ENCODE data around the gene PDE4D. TPM values are rescaled to one million over a fixed set of nuclear protein-coding genes. Genes with fewer than 3 reads are reported as not detected.

The PDE4D gene
- total and polyA plus RNA-seq, 10 of the 15 experiments (the other 5 are each of a cell fraction or from before 2014, with no cell fraction given) = 0.87 to 4.1 (median 2.2) TPM

DNA sequence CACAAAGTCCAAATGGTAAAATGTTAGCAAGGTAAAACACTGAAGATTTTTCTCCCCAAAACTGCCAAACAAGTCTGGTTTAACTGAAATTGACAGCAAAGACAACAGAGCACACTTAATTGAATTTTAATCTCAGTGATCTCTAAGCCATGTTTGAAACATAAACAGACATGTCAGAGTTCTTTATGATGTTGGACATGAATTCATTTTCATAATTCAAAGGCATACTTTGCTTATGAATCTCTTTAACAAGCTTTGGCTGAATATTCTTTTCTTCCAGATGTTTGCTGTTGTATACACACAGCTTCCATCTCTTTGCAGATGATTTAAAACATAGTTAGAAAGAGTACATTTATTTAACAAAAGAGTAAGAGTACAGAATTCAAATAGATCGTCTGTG lies 801.6 kb downstream of the PDE4D start:
- Histone ChIP-seq H3K4me1 (ENCODE audit: control insufficient read depth, insufficient read depth, low read length) (no peaks in the 10 kb centered on the region), H3K27me3 (replicated peaks in 1 of 2; ENCODE audit: control insufficient read depth in 2 of 2, insufficient read depth in 2 of 2, low read length in 1 of 2) (no peaks in the 10 kb centered on the region), H3K4me3 (no peak overlapping the region), H3K4me2 (ENCODE audit: control insufficient read depth, insufficient read depth) (no peak overlapping the region), H3K36me3 (ENCODE audit: control insufficient read depth in 2 of 2, insufficient read depth in 2 of 2, low read length in 1 of 2) (no peaks in the 10 kb centered on the region), H3K9me3 (replicated peaks; ENCODE audit: control insufficient read depth, insufficient read depth, low read length) (no peaks in the 10 kb centered on the region), H3K9ac (ENCODE audit: control insufficient read depth, insufficient read depth, low read length) (no peak overlapping the region), H4K20me1 (ENCODE audit: control insufficient read depth, insufficient read depth) (no peaks in the 10 kb centered on the region), H2AFZ (ENCODE audit: control insufficient read depth, low read depth, low read length) (no peak overlapping the region), H3K79me2 (ENCODE audit: control insufficient read depth, insufficient read depth, low read length) (no peaks in the 10 kb centered on the region), H3K27ac (ENCODE audit: control insufficient read depth, insufficient read depth) (no peak overlapping the region)
- SMC1A ChIA-PET (ENCODE audit: uncharacterized antibody, unreplicated experiment) = no interaction called here
- CTCF ChIA-PET = interaction anchor here (0.6 kb wide), 1 partner anchor 1215 kb away, joined by 3 read pairs; no protein-coding TSS in a partner anchor
- POLR2A ChIA-PET = no interaction called here
- no TSS peak for BruUV-seq (replicated peaks)
- in situ Hi-C loops (cut with MboI) = no loop called here
- intact Hi-C loops (cut with micrococcal nuclease; ENCODE audit: unreplicated experiment) = no loop called here
- ATAC-seq = no peak
- TF ChIP-seq, protein P1, sequence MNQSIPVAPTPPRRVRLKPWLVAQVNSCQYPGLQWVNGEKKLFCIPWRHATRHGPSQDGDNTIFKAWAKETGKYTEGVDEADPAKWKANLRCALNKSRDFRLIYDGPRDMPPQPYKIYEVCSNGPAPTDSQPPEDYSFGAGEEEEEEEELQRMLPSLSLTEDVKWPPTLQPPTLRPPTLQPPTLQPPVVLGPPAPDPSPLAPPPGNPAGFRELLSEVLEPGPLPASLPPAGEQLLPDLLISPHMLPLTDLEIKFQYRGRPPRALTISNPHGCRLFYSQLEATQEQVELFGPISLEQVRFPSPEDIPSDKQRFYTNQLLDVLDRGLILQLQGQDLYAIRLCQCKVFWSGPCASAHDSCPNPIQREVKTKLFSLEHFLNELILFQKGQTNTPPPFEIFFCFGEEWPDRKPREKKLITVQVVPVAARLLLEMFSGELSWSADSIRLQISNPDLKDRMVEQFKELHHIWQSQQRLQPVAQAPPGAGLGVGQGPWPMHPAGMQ (IDR thresholded peaks at IDR 0.05; ENCODE audit: borderline replicate concordance) = no peak
- TF ChIP-seq ZNF217 (IDR thresholded peaks at IDR 0.05) = no peak
- TF ChIP-seq, protein P2, sequence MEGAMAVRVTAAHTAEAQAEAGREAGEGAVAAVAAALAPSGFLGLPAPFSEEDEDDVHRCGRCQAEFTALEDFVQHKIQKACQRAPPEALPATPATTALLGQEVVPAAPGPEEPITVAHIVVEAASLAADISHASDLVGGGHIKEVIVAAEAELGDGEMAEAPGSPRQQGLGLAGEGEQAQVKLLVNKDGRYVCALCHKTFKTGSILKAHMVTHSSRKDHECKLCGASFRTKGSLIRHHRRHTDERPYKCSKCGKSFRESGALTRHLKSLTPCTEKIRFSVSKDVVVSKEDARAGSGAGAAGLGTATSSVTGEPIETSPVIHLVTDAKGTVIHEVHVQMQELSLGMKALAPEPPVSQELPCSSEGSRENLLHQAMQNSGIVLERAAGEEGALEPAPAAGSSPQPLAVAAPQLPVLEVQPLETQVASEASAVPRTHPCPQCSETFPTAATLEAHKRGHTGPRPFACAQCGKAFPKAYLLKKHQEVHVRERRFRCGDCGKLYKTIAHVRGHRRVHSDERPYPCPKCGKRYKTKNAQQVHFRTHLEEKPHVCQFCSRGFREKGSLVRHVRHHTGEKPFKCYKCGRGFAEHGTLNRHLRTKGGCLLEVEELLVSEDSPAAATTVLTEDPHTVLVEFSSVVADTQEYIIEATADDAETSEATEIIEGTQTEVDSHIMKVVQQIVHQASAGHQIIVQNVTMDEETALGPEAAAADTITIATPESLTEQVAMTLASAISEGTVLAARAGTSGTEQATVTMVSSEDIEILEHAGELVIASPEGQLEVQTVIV (IDR thresholded peaks at IDR 0.05; ENCODE audit: borderline replicate concordance, partially characterized antibody) = no peak
- no peak for TF ChIP-seq JUND (IDR thresholded peaks at IDR 0.05; ENCODE audit: low read depth, low read length)
- no peak for TF ChIP-seq NFXL1 (IDR thresholded peaks at IDR 0.05; ENCODE audit: borderline replicate concordance)
- TF ChIP-seq RB1 (IDR thresholded peaks at IDR 0.05; ENCODE audit: borderline replicate concordance) = no peak
- TF ChIP-seq, protein P3, sequence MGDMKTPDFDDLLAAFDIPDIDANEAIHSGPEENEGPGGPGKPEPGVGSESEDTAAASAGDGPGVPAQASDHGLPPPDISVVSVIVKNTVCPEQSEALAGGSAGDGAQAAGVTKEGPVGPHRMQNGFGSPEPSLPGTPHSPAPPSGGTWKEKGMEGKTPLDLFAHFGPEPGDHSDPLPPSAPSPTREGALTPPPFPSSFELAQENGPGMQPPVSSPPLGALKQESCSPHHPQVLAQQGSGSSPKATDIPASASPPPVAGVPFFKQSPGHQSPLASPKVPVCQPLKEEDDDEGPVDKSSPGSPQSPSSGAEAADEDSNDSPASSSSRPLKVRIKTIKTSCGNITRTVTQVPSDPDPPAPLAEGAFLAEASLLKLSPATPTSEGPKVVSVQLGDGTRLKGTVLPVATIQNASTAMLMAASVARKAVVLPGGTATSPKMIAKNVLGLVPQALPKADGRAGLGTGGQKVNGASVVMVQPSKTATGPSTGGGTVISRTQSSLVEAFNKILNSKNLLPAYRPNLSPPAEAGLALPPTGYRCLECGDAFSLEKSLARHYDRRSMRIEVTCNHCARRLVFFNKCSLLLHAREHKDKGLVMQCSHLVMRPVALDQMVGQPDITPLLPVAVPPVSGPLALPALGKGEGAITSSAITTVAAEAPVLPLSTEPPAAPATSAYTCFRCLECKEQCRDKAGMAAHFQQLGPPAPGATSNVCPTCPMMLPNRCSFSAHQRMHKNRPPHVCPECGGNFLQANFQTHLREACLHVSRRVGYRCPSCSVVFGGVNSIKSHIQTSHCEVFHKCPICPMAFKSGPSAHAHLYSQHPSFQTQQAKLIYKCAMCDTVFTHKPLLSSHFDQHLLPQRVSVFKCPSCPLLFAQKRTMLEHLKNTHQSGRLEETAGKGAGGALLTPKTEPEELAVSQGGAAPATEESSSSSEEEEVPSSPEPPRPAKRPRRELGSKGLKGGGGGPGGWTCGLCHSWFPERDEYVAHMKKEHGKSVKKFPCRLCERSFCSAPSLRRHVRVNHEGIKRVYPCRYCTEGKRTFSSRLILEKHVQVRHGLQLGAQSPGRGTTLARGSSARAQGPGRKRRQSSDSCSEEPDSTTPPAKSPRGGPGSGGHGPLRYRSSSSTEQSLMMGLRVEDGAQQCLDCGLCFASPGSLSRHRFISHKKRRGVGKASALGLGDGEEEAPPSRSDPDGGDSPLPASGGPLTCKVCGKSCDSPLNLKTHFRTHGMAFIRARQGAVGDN (IDR thresholded peaks at IDR 0.05) = no peak
- no peak for TF ChIP-seq ESRRA (IDR thresholded peaks at IDR 0.05; ENCODE audit: low read length)
- no peak for TF ChIP-seq ZSCAN29 (IDR thresholded peaks at IDR 0.05)
- no peak for TF ChIP-seq FOS (IDR thresholded peaks at IDR 0.05; ENCODE audit: borderline replicate concordance, extremely low read depth, insufficient read length)
- TF ChIP-seq SRF (IDR thresholded peaks at IDR 0.05; ENCODE audit: low read depth in 2 of 2, low read length in 2 of 2) = no peak
- no peak for TF ChIP-seq HDAC2 (IDR thresholded peaks at IDR 0.05)
- TF ChIP-seq CBFB (IDR thresholded peaks at IDR 0.05; ENCODE audit: low read depth) = no peak
- TF ChIP-seq, protein P4, sequence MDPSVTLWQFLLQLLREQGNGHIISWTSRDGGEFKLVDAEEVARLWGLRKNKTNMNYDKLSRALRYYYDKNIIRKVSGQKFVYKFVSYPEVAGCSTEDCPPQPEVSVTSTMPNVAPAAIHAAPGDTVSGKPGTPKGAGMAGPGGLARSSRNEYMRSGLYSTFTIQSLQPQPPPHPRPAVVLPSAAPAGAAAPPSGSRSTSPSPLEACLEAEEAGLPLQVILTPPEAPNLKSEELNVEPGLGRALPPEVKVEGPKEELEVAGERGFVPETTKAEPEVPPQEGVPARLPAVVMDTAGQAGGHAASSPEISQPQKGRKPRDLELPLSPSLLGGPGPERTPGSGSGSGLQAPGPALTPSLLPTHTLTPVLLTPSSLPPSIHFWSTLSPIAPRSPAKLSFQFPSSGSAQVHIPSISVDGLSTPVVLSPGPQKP (IDR thresholded peaks at IDR 0.05; ENCODE audit: low read depth, low read length) = no peak
- TF ChIP-seq BRCA1 (IDR thresholded peaks at IDR 0.05; ENCODE audit: low read depth, low read length) = no peak
- no peak for TF ChIP-seq RAD21 (IDR thresholded peaks at IDR 0.05; ENCODE audit: insufficient read depth, low read depth, low read length)
- no peak for FAIRE-seq
- DNase-seq (ENCODE audit: low read depth, low spot score) = no peak
- RAD21 ChIA-PET (ENCODE audit: unreplicated experiment) = interaction anchor here (1.0 kb wide), 1 partner anchor 32 kb away, joined by 3 read pairs; no protein-coding TSS in a partner anchor
- 52% methylated on average over 1 of the region's 1 CpG for WGBS (ENCODE audit: insufficient coverage, insufficient replicate concordance, low lambda C conversion rate, missing lambda C conversion rate)

Data from GM12878 (cell line).